HG02938 (cell line): Measurements from ENCODE around the gene KIF3B.
A peak's percentile ranks its signal among the peaks of the same experiment; 100 is the strongest.
"Not testable (repeated sequence)": the region's sequence is repeated elsewhere in the genome, so short reads cannot be mapped to it uniquely, and the experiment has no call there.

Source experiments
- ATAC-seq: cut with Tn5 transposase; IDR thresholded peaks from one replicate; pipeline ENCODE4 v1.9.1; 2021; ENCODE audit warnings: mild to moderate bottlenecking, moderate library complexity; ENCODE audit not compliant: unreplicated experiment

Gene KIF3B

DNA sequence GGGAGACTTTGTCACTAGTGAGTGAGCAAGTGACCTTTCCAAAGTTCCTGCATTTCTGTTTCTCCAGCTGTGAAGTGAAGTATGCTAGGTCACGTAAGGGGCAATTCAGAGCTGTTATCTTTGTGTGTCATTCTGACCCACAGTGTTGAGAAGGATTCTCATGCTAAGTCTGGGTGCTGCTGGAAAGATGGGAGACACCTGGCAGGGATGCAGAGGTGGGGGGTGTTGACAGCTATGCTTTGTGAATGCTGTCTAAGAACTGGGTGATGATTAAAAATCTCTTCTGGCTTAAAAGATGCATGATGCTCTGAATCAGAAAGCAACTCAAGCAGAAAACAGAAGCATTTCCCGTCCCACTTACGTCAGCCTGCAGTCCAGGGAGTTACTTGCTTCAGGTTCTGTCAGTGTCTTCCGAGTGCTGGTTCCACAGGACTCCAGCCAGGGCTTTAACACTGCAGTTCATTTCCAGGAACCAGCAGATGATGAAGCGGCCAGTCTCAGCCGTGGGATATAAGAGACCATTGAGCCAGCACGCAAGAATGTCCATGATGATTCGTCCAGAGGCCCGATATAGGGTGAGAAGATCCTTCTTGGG, 49.7 kb downstream of the KIF3B start:
- no peak for ATAC-seq

DNA sequence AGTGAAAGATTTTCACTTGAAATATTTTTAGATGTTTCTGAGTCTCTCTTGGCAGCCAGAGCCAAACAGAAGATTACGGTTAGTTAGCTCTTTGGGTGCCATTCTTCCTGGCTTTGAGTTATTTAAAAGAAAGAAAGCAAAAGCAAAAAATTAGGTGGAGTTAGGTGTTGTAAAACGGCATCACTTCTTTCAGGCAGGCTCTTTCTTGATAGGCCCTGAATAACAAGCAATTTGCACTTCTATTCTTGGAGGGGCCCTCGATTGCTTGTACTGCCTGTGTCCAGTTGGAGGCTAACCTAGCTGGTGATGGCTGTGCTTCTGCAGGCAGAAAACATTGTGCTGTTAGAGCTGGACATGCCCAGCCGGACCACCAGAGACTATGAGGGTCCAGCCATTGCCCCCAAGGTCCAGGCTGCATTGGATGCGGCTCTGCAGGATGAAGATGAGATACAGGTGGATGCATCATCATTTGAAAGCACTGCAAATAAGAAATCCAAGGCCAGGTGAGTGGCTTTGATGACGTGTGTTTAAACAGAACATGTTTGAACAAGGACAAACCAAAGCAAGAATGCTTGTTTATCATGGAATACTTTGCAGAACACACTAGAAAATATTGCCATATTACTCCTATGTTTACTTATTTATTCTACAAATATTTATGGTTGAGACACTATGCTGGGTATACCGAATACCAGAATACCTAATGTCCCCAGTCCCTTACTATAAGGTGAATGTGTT, 52.5 kb downstream of the KIF3B start:
- ATAC-seq: no peak

DNA sequence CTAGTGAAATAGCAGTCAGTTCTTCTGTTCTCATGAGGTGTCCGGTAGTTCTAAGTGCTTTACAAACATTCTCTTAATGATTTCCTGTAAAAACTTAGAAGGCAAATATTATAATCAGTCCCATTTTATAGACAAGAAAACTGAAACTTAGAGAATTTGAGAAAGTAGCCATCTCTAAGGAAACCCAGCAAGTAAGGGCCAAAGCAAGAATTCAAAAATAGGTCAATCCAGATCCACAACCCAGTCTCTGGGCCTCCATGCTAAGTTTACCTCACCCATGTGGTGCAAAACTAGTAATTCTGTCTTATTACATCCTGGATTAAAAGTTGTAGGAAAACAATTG, 53.1 kb downstream of the KIF3B start:
- ATAC-seq: no peak

DNA sequence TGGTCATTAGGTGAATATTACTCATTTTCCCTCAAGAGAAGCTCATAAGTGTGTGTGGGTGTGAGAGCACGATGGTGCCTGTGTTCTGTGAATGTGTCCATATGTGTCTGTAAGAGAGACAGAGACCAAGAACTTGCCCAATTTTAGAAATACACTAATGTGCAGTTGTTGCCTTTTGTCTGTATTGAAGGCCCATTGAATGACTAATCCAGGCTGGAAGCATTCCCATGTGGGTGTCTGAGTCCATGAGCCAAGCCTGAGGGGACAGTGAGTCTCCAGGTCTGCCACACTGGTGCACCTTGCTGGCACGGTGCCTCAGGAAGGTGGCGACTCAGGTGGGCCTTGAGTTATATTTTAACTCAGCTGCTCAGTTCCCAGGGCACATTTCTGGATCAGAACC, 55.2 kb downstream of the KIF3B start:
- ATAC-seq: no peak

DNA sequence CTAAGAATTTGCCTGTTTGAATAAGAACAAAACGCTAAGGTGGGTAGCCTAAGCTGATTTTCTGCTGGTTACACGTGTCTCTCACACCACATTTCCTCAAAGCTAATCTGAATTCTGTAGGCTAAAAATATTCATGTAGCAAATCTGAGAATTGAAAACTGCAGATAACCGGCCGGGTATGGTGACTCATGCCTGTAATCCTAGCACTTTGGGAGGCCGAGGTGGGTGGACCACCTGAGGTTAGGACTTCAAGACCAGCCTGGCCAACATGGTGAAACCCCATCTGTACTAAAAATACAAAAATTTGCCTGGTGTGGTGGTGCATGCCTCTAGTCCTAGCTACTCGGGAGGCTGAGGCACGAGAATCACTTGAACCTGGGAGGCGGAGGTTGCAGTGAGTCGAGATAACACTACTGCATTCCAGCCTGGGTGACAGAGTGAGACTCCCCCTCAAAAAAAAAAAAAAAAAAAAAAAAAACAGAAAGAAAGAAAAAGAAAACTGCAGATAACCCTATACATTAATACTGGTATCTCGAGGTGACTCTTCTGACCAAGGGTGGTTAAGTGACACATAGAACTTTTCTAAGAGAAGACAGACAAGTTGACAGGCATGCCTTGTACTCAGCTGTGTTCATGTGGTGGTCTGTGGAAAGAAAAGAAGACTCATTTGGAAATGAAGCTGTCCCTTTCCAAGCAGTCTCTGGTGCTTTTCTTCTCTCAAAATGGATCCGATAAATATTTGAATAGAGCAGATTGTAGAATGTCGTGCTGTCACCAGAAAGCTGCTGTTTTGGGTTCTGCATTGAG, 55.9 kb downstream of the KIF3B start:
- ATAC-seq: peak; percentile 48

DNA sequence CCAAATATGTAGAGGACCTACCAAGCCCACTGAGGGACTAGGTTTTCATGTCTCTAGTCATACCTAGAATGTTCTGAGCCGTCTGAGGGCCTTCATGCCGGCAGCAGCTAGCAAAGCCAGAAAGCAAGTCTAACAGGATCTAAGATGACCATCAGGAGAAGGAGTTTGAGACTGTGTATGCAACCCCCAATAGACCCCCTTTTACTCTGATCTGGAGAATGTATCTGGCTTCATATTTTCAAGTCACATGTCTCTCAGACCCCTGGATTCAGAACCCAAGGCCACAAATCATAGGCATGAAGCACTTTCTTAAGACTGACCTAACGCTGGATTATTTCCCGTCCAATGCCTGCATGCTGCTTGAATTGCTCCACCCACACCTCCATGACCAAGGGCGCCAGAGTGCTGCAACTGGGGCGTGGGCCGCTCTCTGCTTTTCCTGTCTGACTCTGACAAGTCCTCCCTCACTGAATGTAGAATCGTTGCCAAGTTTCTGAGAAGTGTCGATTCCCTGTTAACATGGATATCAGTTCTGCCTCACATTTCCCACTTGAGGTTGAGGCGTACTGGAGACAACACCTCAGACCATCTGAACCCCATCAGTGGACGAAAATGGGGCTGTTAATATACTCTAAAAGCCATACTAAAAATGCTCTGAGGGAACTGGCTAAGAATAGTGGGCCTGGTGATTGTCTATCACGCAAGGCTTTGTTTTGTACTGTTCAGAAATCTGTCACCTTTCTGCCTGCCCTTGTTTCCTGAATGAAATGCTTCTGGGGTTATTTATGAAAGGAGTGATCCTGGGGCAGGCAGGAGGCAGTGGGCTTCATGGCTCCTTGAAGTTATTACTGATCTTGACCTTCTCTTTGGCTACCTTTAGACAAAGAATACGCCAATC, 56.8 kb downstream of the KIF3B start:
- ATAC-seq: peak; percentile 31

DNA sequence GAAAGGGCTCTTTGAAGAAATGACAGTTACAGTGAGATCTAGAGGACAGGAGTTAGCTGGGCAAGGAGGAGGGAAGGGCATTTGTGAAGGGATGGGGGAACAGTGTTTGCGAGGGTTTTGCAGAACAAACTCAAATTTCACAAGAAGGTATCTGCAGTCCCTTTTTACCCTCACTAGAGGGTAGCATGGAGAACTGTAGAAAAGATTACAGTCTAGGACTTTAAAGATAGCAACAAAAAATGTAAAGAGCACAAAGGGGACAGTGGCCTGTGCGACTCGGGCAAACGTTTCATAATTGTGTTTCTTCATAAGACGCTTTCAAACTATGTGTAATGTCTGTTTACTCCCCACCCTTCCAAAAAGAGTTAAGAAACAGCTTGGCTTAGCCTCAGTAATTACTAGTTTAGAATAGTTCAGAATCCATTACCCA, 59.5 kb downstream of the KIF3B start:
- no peak for ATAC-seq

DNA sequence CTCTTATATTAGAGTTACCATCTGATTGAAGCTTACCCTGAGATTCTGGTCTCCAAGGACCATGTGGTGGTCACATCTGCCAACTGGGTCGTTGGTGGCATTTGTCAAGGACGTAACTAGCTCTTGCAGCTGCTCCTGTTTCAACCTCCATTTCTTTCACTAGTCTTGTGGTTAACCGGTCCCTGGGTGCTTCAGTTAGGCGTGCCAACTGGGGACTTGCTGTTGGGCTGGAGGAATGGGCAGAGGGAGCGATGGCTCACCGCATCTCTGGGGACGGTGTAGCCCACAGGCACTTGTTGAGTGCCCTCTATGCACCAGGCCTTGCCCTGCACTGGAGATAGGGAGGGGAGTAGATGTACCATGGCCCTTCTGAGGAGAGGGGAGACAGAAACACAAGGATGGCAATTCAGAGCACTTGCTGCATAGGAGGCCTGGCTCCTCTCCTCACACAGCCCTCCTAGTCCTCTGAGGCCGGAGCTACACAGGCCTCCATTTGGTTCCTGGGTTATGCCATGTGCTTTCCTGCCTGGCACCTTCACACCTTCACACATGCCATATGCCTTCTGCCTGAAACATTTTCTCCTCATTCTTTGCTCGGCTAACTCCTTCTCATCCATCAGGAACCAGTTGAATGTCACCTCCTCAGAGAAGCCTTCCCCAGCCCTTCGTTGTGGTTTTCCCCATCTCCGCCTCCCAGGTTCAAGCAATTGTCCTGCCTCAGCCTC, 60.6 kb downstream of the KIF3B start:
- ATAC-seq: no peak

DNA sequence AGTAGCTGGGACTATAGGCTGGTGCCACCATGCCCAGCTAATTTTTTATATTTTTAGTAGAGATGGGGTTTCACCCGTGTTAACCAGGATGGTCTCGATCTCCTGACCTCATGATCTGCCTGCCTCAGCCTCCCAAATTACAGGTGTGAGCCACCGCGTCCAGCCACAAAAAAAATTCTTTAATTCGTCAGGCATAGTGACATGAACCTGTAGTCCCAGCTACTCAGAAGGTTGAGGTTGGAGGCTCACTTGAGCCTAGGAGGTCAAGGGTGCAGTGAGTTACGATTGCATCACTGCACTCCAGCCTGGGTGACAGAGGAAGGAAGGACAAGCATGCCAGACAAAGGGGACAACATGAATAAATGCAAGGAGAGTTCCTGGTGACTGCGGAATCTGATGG, 61.2 kb downstream of the KIF3B start:
- no peak for ATAC-seq

DNA sequence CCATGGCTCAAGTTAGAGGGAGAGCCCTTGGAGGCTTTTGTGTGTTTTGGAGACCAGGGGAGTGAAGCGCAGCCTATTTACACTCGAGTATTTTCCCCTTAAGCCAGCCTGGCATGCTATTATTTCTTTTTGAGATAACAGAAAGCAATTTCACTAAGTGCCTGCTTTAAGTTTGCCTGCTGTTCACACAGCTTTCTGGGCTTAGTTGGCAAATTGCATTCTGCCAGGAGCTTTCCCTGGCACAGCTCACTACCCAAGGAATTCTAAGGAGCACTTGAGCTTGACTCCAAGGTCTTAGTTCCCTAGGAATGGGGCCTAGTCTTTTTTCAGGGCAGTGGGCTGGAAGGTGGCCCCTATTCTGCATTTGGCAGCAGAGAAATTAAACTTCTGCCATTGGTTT, 61.7 kb downstream of the KIF3B start:
- ATAC-seq: no peak

DNA sequence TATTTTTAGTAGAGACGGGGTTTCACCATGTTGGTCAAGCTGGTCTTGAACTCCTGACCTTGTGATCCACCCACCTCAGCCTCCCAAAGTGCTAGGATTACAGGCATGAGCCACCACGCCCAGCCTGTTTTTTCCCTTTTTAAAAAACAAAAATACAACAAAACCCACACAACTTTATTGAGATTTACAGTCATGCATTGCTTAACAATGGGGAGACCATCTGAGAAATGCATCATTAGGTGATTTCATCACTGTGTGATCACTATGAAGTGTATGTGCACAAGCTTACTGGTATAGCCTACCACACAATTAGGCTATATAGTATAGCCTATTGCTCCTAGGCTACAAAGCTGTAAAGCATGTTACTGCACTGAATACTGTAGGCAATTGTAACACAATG, 63.6 kb downstream of the KIF3B start:
- not testable (repeated sequence) for ATAC-seq

DNA sequence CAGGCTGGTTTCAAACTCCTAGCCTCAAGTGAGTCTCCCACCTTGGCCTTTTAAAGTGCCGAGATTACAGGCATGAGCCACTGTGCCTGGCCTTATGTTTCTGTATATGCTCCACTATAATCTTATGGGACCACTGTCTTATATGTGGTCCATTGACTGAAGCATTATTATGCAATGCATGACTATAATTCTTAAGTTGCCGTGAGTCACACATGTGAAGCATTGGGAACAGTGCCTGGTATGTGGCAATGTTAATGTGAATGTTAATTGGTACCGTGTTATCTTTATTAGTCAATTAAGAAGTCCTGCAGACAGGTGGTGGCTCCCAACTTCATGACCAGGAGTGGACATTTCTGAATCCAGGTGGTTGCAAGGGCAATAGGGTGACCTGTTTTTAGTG, 66.0 kb downstream of the KIF3B start:
- ATAC-seq: no peak

DNA sequence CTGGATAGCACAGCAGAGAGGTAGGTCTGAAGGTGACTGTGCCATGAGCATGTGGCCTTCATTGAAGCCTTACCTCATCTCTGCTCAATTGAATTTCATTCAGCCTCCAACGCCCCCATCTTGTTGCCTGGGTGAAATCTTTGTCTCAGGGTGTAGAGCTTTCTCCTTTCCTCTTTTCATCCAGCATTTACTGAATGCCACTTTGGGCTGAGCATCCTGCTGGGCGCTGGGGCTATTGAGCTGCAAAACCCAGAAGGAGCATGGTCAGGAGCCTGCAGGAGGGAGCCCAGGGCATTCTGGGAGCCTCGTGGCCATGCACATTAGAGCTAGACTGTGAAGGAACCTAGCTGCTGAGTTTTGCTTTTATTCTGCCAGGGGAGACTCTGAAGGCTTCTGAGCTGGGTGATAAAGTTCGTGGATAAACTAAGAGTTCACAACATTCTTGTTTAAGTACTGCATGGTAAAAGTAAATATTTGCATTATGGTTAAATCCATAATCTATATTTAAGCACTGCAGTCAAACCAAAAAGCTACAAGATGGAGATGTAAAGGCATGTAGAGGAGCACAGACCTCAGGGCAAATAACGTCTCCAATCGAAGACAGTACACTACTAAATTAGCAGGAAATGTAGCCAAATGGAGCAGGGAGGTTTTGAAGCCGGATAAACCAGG, 67.5 kb downstream of the KIF3B start:
- ATAC-seq: no peak

DNA sequence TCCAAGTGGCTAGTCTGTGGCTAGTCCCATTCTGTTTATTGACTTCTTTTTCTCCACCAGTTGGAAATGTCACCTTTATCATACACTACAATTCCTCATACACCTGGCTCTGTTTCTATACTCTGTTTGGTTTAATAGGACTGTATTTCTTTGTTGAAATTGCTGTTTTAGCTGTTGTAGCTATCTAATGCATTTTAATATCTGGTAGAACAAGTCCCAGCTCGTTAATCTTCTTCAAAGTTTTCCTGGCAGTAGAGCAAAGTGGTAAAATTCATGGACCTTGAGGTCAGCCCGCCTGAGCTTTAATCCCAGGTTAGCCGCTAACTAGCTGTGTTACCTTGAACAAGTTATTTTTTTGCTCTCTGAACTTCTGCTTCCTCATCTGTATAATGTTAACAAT, 70.8 kb downstream of the KIF3B start:
- ATAC-seq: no peak

DNA sequence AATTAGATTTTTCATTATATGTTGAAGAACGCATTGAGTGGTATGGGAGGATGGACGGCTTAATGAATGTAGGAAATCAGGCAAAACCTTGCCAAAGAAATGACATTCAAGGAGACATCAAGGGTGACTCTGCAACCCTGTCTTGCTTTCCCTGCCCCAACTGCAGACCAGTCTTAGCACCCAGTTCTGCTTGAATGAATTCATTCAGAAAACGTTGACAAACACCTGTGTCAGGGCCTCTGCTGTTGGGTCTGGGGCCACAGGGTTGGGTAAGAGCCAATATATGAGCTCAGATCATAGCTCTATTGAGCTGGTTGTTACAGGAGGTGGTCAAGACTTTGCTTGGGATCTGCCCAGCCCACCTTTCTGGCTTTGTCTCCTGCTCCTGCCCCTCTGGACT, 73.0 kb downstream of the KIF3B start:
- ATAC-seq: no peak

DNA sequence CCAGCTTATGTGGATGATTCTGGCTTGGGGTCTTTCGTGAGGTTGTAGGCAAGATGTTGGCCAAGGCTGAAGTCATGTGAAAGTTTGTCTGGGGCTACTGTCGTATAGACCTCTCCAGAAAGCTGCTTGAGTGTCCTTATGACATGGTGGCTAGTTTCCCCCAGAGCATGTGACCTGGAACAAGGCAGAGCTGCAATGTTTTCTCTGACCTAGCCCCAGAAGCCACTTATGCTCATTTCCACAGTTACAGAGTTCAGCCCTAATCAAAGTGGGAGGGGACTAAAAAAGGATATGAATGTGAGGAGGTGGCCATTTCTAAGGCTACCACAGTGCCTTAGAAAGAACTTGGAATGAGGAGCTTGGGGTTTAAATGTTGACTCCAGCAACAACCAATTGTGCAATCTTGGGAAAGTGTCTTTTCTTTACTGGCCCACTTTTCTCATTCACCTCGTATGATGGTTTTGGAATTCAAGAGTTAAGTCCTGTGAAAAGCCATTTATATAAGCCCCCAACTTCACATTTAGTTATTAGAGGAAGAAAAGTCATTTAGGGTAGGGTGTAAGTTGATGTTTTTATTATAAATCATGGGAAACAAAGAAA, 74.8 kb downstream of the KIF3B start:
- ATAC-seq: no peak

DNA sequence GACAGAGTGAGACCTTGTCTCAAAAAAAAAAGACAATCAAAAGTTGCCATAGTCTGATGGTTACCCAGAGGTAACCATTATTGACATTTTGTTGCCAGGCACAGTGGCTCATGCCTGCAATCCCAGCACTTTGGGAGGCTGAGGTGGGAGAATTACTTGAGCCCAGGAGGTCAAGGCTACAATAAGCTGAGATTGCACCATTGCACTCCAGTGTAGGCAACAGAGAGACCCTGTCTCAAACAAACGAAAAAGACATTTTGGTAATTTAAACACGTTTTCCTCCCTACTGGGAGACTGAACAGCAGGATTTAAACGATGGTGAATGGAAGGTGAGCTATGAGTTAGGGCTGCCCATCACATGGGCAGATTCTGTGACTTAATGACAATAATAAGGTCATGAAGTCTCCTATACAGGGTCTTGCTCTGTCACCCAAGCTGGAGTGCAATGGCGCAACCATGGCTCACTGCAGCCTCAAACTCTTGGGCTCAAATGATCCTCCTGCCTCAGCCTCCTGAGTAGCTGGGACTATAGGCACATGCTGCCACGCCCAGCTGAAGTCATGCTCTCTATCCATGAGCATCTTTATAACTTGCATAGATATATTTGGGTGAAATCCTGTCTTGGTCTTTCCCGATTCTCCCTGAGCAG, 76.5 kb downstream of the KIF3B start:
- ATAC-seq: no peak

DNA sequence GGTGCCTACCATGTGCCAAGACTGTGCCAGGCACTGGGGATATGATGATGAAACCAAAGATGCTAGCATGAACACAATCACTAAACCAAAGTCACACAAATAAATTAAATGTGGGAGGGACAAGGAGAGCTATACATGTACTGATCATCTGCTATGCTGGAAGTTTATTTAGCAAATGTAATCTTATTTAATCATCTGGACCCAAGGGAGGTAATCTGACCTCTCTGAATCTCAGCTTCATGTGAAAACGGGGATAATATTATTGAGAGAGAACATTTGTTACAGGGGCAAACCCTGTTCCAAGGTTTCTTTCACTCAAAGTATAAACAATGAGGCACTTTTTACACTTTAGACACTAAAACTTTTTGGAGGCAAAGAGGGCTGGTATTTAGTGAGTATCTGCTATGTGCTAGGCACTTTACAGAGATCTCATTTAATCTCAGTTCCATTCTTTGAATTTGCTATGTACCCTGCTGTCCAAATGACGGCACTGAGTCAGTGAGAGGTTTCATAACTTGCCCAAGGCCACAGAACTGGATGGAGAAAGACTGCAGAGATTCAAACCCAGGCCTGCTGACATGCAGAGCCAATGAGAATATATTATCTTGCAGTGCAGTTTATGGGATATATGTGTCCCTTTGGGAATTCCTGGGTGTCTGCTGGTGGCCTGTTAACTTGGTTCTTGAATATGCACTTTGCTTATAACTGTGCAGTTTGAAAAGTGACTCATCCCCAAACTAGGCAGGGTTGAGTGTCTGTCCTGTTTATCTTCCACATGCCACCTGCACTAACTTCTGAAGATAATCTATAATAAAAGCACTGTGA, 77.4 kb downstream of the KIF3B start:
- ATAC-seq: no peak
